Activated B cell treated with CpG ODN at 0.5 μM for 24 hours (primary cell): ENCODE data around the gene RNLS. TPM values are rescaled to one million over a fixed set of nuclear protein-coding genes. Genes with fewer than 3 reads are reported as not detected.
"Not testable (repeated sequence)": the region's sequence is repeated elsewhere in the genome, so short reads cannot be mapped to it uniquely, and the experiment has no call there.

Experiments
- ATAC-seq: fragments of 200-7000 bp; cut with Tn5 transposase; one replicate; pipeline ENCODE4 v1.10.0; 2021; ENCODE audit warnings: low read depth, mild to moderate bottlenecking, moderate library complexity
- CTCF ChIA-PET: fragments of 350-600 bp; sonication (Branson Sonifier 250); formaldehyde crosslinking; loops from one replicate; lab custom pipeline; 2021; ENCODE audit warnings: antibody characterized with exemption; lab: Charles Lee
- POLR2A ChIA-PET: fragments of 350-600 bp; sonication (Branson Sonifier 250); formaldehyde crosslinking; loops from one replicate; lab custom pipeline; 2021; ENCODE audit warnings: antibody characterized with exemption; lab: Charles Lee
- DNase-seq: peaks from one replicate; pipeline ENCODE4 v3.0.0; 2022
- H3K27ac Mint-ChIP-seq: one replicate; pipeline ENCODE4 v1.8.0; 2020; ENCODE audit warnings: mixed read lengths
- H3K27me3 Mint-ChIP-seq: one replicate; pipeline ENCODE4 v1.8.0; 2021; ENCODE audit warnings: mixed read lengths
- H3K36me3 Mint-ChIP-seq: one replicate; pipeline ENCODE4 v1.8.0; 2021; ENCODE audit warnings: low read depth, mixed read lengths
- H3K4me1 Mint-ChIP-seq: one replicate; pipeline ENCODE4 v1.8.0; 2021; ENCODE audit warnings: mixed read lengths
- H3K4me3 Mint-ChIP-seq: one replicate; pipeline ENCODE4 v1.8.0; 2020; ENCODE audit warnings: mild to moderate bottlenecking, mixed read lengths
- H3K9me3 Mint-ChIP-seq: one replicate; pipeline ENCODE4 v1.8.0; 2020; ENCODE audit warnings: mixed read lengths
- intact Hi-C: fragments of 100-400 bp; cut with micrococcal nuclease; formaldehyde crosslinking; loops from one replicate; pipeline ENCODE4 v1.15.1; 2024
- total RNA-seq: library from RNA; stranded (reverse); gene quantifications from 2 replicates; pipeline ENCODE4 v1.2.3, GENCODE V29; 2022
- TF ChIP-seq, protein P1 (sequence below): fragments of 200-600 bp; IDR thresholded peaks from one replicate; pipeline ENCODE4 v1.8.0; 2022; ENCODE audit warnings: antibody characterized with exemption, mild to moderate bottlenecking

The RNLS gene
- total RNA-seq, 1 donor from 2014 or later, result 5.7 TPM

DNA sequence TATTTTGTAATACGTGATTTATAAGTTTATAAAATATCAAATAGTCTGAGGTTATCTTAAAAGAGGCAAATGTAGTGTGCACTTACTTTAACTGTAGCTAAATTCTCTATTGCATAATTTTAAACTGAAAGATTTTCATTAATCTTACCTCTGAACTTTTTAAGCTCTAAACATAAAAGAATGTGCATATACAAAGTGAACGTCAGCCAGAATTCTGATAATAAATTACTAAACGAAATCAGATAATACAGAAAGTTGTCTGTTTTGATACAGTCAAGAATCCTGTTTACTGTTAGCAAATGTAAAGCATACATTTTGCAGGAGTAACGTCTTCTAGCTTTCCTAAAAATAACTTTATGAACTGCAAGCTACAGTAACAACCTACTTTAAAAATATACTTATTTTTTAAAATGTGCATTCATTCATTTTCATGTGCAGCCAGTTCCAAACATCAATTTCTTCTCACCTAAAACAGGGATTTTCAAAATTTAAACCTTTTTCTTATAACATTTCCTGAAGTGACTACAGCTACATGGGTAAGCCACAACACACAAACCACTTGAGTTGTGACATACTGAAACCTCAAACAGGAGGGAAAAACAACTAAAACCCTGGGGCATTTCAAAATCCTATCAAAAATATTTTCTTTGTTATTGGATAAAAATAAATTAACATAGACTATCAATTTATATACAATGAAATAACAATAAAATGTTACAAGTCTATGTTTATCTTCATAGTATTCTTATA lies 92.7 kb downstream of the RNLS start:
- intact Hi-C loops, result no loop called here
- H3K4me3 Mint-ChIP-seq, result no peak overlapping the region

DNA sequence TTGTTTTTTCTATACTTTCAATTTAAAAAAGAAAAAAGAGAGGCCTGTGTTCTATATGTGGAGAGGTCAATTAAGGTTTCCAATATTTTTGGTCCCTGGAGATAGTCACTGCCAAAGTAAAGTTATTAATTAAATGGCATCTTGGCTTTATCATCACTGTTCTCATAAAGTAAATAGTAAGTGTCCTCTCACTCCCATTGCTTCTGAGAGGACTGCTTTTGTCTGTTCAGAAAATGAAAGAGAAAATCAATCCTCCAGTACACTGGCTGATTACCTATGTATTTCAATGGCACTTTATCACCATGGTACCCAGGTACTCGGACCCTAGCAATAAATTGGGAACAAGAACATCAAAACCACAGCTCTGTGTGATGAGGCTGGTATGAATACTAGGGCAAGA lies 94.0 kb downstream of the RNLS start:
- CTCF ChIA-PET, result no interaction called here
- intact Hi-C loops, result no loop called here
- H3K4me1 Mint-ChIP-seq, result peaks cover 15% of the 10 kb centered on the region
- no peak overlapping the region for H3K4me3 Mint-ChIP-seq
- H3K27ac Mint-ChIP-seq, result no peak overlapping the region
- no peaks in the 10 kb centered on the region for H3K36me3 Mint-ChIP-seq
- DNase-seq, result no peak
- POLR2A ChIA-PET, result no interaction called here
- TF ChIP-seq, protein P1, sequence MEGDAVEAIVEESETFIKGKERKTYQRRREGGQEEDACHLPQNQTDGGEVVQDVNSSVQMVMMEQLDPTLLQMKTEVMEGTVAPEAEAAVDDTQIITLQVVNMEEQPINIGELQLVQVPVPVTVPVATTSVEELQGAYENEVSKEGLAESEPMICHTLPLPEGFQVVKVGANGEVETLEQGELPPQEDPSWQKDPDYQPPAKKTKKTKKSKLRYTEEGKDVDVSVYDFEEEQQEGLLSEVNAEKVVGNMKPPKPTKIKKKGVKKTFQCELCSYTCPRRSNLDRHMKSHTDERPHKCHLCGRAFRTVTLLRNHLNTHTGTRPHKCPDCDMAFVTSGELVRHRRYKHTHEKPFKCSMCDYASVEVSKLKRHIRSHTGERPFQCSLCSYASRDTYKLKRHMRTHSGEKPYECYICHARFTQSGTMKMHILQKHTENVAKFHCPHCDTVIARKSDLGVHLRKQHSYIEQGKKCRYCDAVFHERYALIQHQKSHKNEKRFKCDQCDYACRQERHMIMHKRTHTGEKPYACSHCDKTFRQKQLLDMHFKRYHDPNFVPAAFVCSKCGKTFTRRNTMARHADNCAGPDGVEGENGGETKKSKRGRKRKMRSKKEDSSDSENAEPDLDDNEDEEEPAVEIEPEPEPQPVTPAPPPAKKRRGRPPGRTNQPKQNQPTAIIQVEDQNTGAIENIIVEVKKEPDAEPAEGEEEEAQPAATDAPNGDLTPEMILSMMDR, result no peak
- no peaks in the 10 kb centered on the region for H3K27me3 Mint-ChIP-seq
- H3K9me3 Mint-ChIP-seq, result peaks cover 5% of the 10 kb centered on the region
- no peak for ATAC-seq

More for the DNA sequence above, 92.7 kb downstream of the RNLS start:
- Mint-ChIP-seq H3K9me3 (peaks cover 5% of the 10 kb centered on the region), H3K36me3 (no peaks in the 10 kb centered on the region), H3K4me1 (peaks cover 26% of the 10 kb centered on the region), H3K27ac (no peak overlapping the region), H3K27me3 (no peaks in the 10 kb centered on the region)
- CTCF ChIA-PET, result no interaction called here
- no peak for DNase-seq
- no peak for ATAC-seq
- POLR2A ChIA-PET, result interaction anchor here (0.6 kb wide), 1 partner anchor 628 kb away, joined by 3 read pairs; no protein-coding TSS in a partner anchor
- TF ChIP-seq, protein P1, result no peak

DNA sequence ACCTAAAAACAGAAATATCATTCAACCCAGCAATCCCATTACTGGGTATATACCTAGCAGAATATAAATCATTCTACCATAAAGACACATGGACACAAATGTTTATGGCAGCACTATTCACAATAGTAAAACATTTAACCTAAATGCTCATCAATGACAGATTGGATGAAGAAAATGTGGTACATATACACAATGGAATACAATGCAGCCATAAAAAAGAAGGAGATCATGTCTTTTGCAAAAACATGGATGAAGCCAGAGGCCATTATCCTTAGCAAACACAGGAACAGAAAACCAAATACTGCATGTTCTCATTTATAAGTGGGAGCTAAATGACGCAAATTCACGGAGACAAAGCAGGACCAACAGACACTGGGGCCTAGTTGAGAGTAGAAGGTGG lies 96.3 kb downstream of the RNLS start:
- H3K27me3 Mint-ChIP-seq, POLR2A ChIA-PET: not testable (repeated sequence)

DNA sequence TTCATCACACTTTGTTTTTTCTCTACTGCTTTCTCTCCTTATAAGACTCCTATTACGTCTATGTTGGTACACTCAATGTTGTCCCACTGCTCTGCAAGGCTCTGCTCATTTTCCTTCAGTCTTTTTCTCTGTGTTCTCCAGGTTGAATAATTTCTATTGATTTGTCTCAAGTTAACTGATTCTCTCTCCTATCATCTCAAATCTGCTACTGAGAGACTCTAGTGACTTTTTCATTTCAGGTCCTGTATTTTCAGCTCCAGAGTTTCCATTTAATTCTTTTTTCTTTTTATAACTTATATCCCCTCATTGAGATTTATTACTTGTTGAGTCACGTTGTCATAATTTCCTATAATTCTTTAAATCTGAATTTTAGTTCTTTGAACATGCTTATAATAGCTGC lies 100.9 kb downstream of the RNLS start:
- ChIA-PET CTCF (no interaction called here), POLR2A (no interaction called here)
- H3K4me1 Mint-ChIP-seq, result no peaks in the 10 kb centered on the region
- no peaks in the 10 kb centered on the region for H3K27me3 Mint-ChIP-seq
- no peak overlapping the region for H3K4me3 Mint-ChIP-seq
- ATAC-seq, result no peak
- no peaks in the 10 kb centered on the region for H3K36me3 Mint-ChIP-seq
- no peak overlapping the region for H3K27ac Mint-ChIP-seq
- H3K9me3 Mint-ChIP-seq, result peaks cover 9% of the 10 kb centered on the region
- DNase-seq, result no peak
- TF ChIP-seq, protein P1, result no peak
- intact Hi-C loops, result no loop called here

More for the DNA sequence above, 96.3 kb downstream of the RNLS start:
- H3K27ac Mint-ChIP-seq, CTCF ChIA-PET, DNase-seq, intact Hi-C loops, H3K4me3 Mint-ChIP-seq, H3K9me3 Mint-ChIP-seq, H3K4me1 Mint-ChIP-seq, H3K36me3 Mint-ChIP-seq, ATAC-seq: not testable (repeated sequence)

DNA sequence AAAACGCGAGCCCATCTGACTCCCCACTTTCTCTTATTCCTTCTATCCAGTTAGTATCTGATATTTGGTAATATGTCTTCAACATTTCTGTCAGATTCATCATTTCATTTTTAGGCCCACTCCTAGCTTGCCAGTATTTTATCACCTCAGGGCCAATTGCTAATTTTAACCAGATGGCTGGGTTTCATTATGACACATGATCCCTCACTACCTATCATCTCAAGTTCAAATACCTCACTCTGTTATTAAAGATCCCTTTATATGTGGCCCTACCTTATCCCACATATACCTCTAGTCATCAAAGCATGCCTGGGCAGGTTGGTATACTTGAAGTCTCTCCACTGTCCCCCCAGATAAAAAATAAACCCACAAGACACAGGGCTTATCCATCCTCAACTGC lies 104.9 kb downstream of the RNLS start:
- ChIA-PET POLR2A (no interaction called here), CTCF (no interaction called here)
- peaks cover 4% of the 10 kb centered on the region for H3K9me3 Mint-ChIP-seq
- H3K27ac Mint-ChIP-seq, result no peak overlapping the region
- no peak for DNase-seq
- TF ChIP-seq, protein P1, result no peak
- ATAC-seq, result no peak
- intact Hi-C loops, result no loop called here
- H3K36me3 Mint-ChIP-seq, result no peaks in the 10 kb centered on the region
- no peaks in the 10 kb centered on the region for H3K4me1 Mint-ChIP-seq
- H3K27me3 Mint-ChIP-seq, result no peaks in the 10 kb centered on the region
- no peak overlapping the region for H3K4me3 Mint-ChIP-seq
